HTR-8/SVneo (cell line): ENCODE data around the gene IL20RA.
"Not testable (repeated sequence)": the region's sequence is repeated elsewhere in the genome, so short reads cannot be mapped to it uniquely, and the experiment has no call there.

Source experiments
- DNase-seq: peaks from one replicate; pipeline ENCODE4 v3.0.0; 2011; ENCODE audit warnings: low spot score, mixed read lengths; ENCODE audit not compliant: insufficient read length
- FAIRE-seq: peaks from 2 replicates; lab custom pipeline; 2011; peaks lifted over from hg19 to GRCh38; lab: Jason Lieb, UNC

Gene IL20RA

DNA sequence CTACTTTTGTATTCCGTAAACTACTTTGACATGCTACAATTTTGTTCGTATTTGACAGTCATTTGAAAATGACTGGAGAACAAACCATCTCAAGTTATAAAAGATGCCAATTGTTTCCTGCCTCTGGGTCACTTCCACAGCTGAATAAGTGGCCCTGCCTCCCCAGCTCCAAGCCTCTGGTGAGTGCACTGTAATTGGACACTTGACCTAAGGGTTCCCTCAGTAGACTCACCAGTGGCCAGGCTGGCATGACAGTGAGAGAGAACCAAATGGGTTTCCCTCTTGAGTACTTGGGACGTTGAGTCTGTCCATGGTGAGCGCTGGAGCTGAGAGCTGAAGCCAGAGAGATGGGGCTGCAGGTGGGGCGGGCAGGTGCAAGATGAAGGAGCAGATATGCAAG lies 65.6 kb downstream of the IL20RA start:
- DNase-seq (no peak), FAIRE-seq (no peak)

DNA sequence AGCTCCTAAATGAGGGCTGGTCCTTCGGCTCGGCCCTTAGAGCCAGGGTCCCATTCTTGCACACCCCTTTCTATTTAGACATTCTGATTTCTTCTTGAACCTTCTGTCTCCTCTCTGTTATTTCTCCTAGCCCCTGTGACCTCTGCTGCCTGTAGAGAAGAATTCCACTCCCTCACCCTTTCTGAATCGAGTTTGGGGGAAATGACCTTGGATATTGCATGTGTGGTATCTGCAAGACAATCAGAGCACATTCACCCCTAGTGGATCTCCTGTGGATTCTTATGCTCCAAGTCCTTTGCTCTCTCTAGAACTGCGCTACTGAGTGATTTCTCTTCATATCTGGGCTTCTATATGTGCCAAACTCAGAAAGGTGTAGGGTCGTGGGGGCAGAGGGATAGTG lies 67.7 kb downstream of the IL20RA start:
- FAIRE-seq (no peak), DNase-seq (no peak)

DNA sequence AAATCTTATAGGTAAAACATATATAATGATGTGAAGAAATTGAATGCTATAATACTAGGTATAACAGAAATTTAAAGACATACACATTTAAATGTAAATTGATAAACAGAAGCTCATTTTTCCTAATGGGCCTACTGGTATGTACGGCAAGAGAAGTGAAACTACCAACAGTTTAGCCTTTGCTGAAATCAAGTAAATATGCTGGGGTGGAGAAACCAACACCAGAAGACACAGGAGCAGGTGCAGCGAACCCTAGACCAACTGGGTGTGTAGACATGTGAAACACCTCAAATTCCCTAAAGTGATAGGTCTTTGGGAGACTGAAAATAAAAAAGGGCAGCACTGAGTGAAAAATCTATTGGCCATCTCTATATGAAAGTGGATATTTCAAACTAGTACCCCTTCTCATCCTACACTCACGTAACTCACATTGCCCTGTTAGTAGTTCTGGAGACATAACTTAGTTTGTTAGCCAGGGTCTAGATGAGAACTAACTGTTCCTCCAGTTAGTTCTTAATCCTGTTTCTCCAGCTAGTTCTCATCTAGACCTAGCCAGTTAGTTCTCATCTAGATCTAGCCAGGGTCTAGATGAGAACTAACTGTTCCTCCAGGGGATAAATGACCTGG lies 69.6 kb downstream of the IL20RA start:
- DNase-seq (no peak), FAIRE-seq (no peak)

DNA sequence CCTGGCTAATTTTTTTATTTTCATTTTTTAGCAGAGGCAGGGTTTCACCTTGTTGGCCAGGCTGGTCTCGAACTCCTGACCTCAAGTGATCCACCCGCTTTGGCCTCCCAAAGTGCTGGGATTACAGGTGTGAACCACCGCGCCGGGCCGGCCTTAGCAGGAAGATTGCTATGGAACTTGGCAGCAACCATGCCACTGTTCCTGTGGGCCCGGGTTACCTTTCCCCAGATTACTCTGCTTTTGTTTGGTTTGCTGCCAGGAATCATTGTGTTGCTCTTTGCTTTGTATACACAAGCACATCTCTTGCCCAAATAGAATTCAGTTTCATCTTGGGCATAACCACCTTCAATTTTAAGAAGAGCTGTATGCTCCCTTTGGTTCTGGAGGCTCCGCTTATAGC lies 71.0 kb downstream of the IL20RA start:
- FAIRE-seq, DNase-seq: not testable (repeated sequence)

DNA sequence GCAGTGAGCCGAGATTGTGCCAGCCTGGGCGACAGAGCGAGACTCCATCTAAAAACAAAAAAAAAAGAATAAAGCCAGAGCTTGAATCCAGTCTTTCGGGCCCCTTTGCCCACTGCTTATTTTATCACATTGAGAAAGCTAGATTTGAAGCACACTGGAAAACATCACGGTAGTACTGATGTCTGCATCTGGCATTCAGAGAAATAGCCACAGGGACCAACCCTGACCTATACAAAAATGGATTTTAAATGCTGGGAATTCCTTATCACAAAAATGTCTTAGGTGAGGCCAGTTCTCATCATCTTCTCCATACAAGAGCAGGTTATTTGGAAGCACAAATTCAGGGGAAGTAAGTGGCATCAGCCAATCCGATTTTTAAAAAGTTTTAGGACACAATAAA lies 73.2 kb downstream of the IL20RA start:
- DNase-seq (no peak), FAIRE-seq (no peak)

- FAIRE-seq (no peak), DNase-seq (no peak)
Observed at GRCh38 chr6:136969930-136970329, 74.8 kb downstream of the IL20RA start.

DNA sequence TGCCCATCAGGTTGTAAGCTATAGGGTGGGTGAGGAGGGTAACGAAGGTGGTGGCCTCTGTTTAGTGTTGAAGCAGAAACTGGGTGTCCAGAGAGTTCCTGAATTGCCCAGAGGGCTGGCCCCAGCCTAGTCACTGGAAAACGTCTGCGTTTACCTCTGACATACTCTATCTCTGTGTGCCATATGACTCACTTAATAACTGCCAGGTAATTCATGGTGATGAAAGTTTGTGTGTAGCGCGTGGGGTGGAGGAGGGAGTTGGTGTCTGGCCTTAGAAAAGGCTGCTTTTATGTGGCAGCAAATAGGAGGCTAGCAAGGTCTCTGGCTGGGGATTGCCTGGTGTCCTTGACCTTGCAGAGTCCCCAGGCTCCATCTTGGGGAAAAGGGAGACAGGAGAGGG lies 75.3 kb downstream of the IL20RA start:
- FAIRE-seq = no peak
- DNase-seq = no peak

- DNase-seq (no peak), FAIRE-seq (no peak)
Observed at GRCh38 chr6:136968837-136969236, 75.9 kb downstream of the IL20RA start.

DNA sequence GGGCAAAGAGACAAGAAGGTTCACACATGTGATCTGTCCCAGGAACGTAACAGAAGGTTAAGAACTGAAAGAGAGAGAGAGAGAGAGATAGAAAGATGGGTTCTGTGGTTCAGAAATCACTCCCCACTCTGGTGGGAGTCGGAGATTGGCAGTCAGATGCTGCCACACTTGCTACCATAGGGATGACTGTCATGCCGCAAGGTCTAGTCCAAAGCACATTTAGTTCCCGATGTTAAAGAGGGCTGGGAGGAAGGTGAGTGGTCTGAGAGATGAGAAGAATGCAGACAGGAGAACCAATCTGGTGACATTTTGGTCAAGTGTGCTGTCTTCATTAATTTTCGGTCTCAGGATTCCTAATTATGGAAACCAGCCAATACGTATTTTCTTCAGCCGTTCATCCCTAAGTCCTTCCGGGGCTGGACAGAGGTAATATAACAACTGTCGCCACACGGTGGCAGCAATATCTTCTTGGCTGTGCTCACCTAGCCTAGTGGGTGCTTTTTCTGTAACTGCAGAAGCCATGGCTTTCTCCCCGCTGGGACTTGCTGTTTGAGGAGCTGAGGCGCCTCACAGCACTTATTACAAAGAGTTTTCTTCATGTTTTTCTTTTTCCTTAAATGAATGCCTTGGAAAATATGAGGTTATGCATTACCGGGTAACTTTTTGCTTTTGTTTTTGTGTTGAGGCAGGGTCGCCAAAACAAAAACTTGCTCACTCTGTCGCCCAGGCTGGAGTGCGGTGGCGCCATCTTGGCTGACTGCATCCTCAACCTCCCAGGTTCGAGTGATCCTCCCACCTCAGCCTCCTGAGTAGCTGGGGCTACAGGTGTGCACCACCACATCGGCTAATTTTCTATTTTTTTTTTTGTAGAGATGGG lies 76.7 kb downstream of the IL20RA start:
- DNase-seq = peak; percentile 75
- peak; percentile 80 for FAIRE-seq

- FAIRE-seq (no peak), DNase-seq (no peak)
Observed at GRCh38 chr6:136964398-136964797, 80.4 kb downstream of the IL20RA start.

DNA sequence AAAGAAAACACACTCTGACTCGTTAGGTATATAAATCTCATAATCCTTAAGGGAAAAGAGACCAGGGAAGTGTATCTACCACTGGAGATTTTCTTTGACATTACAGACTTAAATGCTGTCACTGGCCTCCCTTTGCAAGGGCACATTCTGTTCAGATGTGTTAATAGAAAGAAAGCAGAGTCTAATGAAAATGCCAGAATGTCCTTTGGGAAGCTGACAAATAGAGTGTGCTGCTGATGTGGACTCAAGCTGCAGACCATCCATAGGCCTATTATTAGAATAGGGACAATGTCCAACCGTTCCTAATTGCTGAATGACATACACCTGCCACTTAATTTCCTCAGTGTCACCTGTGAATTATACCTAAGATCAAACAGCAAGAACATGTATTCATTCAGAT lies 81.5 kb downstream of the IL20RA start:
- DNase-seq (no peak), FAIRE-seq (no peak)

DNA sequence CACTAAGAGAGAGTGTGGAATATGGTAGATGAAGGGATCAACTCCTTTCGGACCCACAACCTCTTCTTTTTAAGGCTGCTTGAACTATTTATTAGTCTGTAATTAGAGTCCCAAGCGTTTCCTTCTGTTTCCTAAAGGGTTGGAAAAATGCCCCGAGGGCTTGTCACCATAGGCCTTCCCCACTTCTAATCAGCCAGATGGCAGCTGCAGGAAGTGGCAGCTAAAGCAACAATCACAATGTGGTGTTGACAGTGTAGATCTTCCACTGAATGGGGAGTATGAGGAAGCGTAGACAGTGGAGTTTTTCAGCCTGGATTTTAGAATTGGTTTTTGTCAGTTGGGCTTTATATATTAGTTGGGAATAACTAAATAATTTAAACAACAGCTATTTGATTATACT lies 82.1 kb downstream of the IL20RA start:
- FAIRE-seq = no peak
- no peak for DNase-seq

DNA sequence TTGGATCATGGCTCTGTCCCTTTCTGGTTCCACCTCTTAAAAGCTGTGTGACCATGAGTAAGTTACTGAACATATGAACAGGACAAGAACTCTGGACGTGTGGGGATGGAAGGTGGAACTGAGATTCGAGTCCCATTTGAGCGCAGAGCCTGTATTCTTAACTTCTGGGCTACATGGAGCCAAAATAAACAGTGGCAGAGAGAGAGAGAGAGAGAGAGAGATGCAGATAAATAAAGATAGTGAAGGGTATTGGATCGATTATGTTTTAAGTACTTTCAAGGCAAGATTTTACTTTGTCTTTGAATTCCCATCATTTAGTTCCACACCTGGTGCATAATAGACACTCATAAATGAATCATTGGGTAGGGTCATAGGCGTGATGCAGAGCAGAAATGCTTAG lies 82.9 kb downstream of the IL20RA start:
- DNase-seq = no peak
- FAIRE-seq = no peak

- FAIRE-seq (no peak), DNase-seq (no peak)
Observed at GRCh38 chr6:136960781-136961180, 84.0 kb downstream of the IL20RA start.

DNA sequence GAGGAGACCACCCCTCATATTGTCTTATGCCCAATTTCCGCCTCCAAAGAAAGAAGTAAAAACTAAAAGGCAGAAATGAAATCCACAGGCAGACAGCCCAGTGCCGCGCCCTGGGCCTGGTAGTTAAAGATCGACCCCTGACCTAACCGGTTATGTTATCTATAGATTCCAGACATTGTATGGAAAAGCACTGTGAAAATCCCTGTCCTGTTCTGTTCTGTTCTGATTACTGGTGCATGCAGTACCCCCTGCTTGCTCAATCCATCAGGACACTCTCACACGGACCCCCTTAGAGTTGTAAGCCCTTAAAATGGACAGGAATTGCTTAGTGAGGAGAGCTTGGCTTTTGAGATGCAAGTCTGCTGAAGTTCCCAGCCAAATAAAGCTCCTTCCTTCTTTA lies 84.8 kb downstream of the IL20RA start:
- not testable (repeated sequence) for FAIRE-seq, DNase-seq

- no peak for DNase-seq
- no peak for FAIRE-seq
Observed at GRCh38 chr6:136959471-136959891, 85.3 kb downstream of the IL20RA start.

DNA sequence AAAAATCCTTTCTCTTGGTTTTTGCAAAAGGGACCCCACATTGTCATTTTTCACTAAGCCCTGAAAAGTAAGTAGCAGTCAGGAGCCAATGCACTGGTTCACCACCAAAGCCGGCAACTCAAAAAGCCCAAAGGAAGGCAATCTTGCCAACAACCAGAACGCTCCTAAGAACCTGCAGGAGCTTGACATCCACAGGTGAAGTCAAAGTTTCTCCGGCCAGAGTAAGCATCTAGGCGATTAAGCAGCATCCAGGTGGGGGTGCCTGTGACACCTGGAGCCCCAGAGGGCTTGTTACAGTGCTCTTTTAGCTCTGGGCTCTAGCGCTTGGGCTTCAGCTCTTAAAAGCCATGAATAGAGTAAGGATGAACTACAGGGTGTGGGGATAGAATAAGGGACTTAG lies 86.6 kb downstream of the IL20RA start:
- DNase-seq = no peak
- no peak for FAIRE-seq

- FAIRE-seq = no peak
- no peak for DNase-seq
Observed at GRCh38 chr6:136956590-136957544, 87.9 kb downstream of the IL20RA start.

DNA sequence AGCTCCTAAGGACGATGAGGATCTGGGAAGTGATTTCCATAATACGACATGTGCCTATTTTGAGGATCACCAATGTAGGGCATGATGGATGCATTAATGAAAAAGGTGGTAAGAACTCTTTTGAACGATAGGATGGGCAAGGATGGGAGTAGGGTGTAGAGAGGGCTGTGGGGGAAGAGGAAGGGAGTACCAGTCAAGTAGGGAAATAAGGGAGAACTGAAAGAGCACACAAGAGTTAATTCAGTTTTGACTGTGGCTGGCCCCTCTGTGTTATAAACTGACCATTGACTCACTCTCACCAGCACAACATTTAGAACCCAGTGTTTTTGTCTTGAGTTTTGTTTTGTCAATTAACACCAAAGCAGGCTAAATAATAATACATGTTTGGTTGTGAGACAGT lies 89.6 kb downstream of the IL20RA start:
- FAIRE-seq (no peak), DNase-seq (no peak)

DNA sequence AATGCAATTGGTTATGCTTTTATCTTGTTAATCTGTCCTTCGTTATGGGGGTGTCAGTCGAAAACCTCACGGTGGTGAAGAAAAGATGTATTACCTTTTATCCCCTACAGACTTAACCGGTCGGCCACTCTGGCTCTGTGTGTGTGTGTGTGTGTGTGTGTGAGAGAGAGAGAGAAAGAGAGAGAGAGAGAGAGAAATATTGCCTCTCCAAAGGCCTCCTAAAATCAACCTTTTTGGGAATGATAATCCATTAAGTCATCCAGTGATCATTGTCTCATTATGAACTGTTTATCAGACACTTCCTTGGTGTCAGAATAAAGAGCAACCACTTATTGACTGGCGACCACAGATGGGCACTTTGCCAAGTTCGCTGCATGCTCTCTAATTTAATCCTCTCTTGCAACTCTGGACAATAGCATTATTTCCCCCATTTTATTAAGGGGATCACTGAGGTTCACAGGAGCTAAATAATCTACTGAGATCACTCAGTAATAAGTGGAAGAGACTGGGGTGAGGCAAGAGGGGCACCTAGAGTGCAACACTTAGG lies 92.0 kb downstream of the IL20RA start:
- DNase-seq (no peak), FAIRE-seq (no peak)
